GM06990 (cell line): ENCODE measurements around the gene RABL6.
"Not testable (repeated sequence)": the region's sequence is repeated elsewhere in the genome, so short reads cannot be mapped to it uniquely, and the experiment has no call there.

Experiments used
- DNase-seq: peaks from one replicate; pipeline ENCODE4 v3.0.0-alpha.2; 2011; ENCODE audit not compliant: insufficient read length; ENCODE audit errors: extremely low read depth
- H3K27me3 ChIP-seq: replicated peaks from 2 replicates; pipeline ENCODE4 v1.6.0; 2011; ENCODE audit warnings: low read length; ENCODE audit not compliant: control insufficient read depth, insufficient read depth
- H3K36me3 ChIP-seq: 2 replicates; pipeline ENCODE4 v1.5.1; 2011; ENCODE audit warnings: low read length; ENCODE audit not compliant: control insufficient read depth, insufficient read depth
- H3K4me3 ChIP-seq: replicated peaks from 2 replicates; pipeline ENCODE4 v1.5.1; 2011; ENCODE audit warnings: low read depth, mild to moderate bottlenecking, control low read depth, low read length
- TF ChIP-seq, protein P1 (sequence below): IDR thresholded peaks from 2 replicates; pipeline ENCODE4 v1.5.1; 2011; ENCODE audit warnings: low read length, control low read depth, mild to moderate bottlenecking, inconsistent platforms; ENCODE audit not compliant: insufficient read depth, poor library complexity, severe bottlenecking

Gene RABL6

DNA sequence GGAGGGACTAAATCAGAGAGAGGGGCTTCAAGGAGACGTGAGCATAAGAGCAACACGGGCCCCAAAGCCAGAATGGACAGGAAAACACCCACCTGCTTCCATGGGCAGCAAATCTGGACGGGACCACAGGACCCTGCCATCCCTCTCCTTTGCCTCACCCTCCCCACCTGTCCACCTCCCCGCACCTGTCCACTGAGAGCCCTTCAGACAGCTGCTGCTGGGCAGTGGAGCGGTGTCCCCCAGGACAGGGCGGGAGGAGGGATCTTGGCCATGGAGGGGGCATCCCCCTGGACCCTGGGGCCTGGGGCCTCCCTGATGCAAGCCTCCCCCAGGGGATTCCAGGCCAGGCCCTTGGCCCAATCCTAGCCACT lies 9.1 kb upstream of the RABL6 start:
- peaks cover 2% of the 10 kb centered on the region for H3K27me3 ChIP-seq
- TF ChIP-seq, protein P1, sequence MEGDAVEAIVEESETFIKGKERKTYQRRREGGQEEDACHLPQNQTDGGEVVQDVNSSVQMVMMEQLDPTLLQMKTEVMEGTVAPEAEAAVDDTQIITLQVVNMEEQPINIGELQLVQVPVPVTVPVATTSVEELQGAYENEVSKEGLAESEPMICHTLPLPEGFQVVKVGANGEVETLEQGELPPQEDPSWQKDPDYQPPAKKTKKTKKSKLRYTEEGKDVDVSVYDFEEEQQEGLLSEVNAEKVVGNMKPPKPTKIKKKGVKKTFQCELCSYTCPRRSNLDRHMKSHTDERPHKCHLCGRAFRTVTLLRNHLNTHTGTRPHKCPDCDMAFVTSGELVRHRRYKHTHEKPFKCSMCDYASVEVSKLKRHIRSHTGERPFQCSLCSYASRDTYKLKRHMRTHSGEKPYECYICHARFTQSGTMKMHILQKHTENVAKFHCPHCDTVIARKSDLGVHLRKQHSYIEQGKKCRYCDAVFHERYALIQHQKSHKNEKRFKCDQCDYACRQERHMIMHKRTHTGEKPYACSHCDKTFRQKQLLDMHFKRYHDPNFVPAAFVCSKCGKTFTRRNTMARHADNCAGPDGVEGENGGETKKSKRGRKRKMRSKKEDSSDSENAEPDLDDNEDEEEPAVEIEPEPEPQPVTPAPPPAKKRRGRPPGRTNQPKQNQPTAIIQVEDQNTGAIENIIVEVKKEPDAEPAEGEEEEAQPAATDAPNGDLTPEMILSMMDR: no peak

GRCh38 chr9:136799079-136799853 lies 8.5 kb upstream of the RABL6 start:
- DNase-seq: no peak
- H3K4me3 ChIP-seq: no peak overlapping the region; the same call in 1 of the 2 replicates
- TF ChIP-seq, protein P1: no peak
- H3K27me3 ChIP-seq: peaks cover 2% of the 10 kb centered on the region
- no peaks in the 10 kb centered on the region; the same call in none of the 2 replicates for H3K36me3 ChIP-seq

More for the DNA sequence above, 9.1 kb upstream of the RABL6 start:
- no peak for DNase-seq
- Histone ChIP-seq H3K36me3 (no peaks in the 10 kb centered on the region), H3K4me3 (no peak overlapping the region)

- Histone ChIP-seq H3K36me3 (no peaks in the 10 kb centered on the region; the same call in none of the 2 replicates), H3K4me3 (peak overlapping the region; percentile 46), H3K27me3 (peaks cover 2% of the 10 kb centered on the region)
- DNase-seq: peak; percentile 85
- TF ChIP-seq, protein P1: no peak
These were observed 7.7 kb upstream of the RABL6 start for GRCh38 chr9:136799854-136800657.

DNA sequence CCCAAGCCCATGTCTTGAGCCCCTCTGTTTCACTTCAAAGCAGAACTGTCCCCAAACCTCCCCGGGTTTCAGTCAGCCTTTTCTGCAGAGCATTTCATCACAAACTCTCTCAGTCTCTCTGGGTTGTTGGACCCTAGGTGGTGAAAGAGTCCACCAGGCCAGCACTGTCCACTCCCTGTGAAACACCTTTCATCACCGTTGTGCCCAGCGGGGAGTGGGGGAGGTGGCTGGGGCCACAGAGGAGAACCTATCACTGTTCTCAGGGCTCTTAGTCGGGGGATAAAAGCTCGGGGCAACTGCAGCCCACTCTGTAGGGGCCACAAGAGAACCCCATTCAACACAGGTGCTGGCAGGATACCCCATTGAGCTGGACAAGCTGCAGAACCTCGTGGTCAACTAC lies 5.4 kb upstream of the RABL6 start:
- H3K27me3 ChIP-seq: peaks cover 2% of the 10 kb centered on the region
- no peak overlapping the region for H3K4me3 ChIP-seq
- TF ChIP-seq, protein P1: no peak
- no peaks in the 10 kb centered on the region; the same call in none of the 2 replicates for H3K36me3 ChIP-seq
- DNase-seq: no peak

DNA sequence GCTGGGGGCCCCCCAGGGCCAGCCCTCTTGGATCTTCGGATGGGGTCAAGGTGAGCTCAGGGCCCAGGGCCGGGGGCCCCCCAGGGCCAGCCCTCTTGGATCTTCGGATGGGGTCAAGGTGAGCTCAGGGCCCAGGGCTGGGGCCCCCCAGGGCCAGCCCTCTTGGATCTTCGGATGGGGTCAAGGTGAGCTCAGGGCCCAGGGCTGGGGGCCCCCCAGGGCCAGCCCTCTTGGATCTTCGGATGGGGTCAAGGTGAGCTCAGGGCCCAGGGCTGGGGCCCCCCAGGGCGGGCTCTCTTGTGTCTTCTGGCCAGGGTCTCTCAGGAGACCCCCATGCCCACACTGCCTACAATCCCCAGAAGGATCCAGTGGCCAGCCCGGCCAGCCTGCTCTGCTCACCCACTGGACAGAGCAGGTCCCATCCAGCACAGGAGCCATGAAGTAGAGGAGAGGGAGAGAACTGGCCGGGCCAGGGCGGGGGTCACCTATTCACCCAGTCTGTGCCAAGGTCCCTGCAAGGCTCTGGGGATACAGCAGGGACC lies 4.7 kb upstream of the RABL6 start:
- not testable (repeated sequence) for H3K36me3 ChIP-seq, DNase-seq, H3K4me3 ChIP-seq, H3K27me3 ChIP-seq
